ENCODE data around the gene RBM6.

RBM6 gene

GRCh38 chr3:50125541-50126286, 185.8 kb downstream of the RBM6 start:
- Histone ChIP-seq H3K9me2 (ENCODE audit: low read depth, low read length) (no peaks in the 10 kb centered on the region), H3K9me3 (ENCODE audit: low read length) (no peaks in the 10 kb centered on the region), H3K9ac (ENCODE audit: low read length) (no peak overlapping the region), H3K27ac (ENCODE audit: low read depth, low read length, poor library complexity, severe bottlenecking) (no peak overlapping the region), H3K36me3 (ENCODE audit: insufficient read depth, low read length) (peaks cover 15% of the 10 kb centered on the region; the same call in 1 of the 2 replicates), H2AFZ (ENCODE audit: low read length) (no peak overlapping the region), H3K79me2 (ENCODE audit: insufficient read depth, low read length) (no peaks in the 10 kb centered on the region), H3K4me1 (ENCODE audit: insufficient read depth, low read length, severe bottlenecking) (no peaks in the 10 kb centered on the region), H3K4me2 (ENCODE audit: low read length) (no peak overlapping the region), H4K20me1 (ENCODE audit: insufficient read depth, low read length) (no peaks in the 10 kb centered on the region), H3F3A (ENCODE audit: insufficient read depth, low read length) (no peaks in the 10 kb centered on the region), H3K27me3 (ENCODE audit: insufficient read depth, low read length) (no peaks in the 10 kb centered on the region; the same call in 1 of the 2 replicates), H3K4me3 (ENCODE audit: low read depth, low read length, poor library complexity, severe bottlenecking) (no peak overlapping the region)
- TF ChIP-seq CTCF (IDR thresholded peaks at IDR 0.05; ENCODE audit: low read length), result no peak
- no peak for TF ChIP-seq EZH2 (IDR thresholded peaks at IDR 0.05; ENCODE audit: borderline replicate concordance, low read length)

- H3K4me2 ChIP-seq (ENCODE audit: low read length), result no peak overlapping the region
- no peaks in the 10 kb centered on the region for H3K9me3 ChIP-seq (ENCODE audit: low read length)
- no peak overlapping the region for H3K27ac ChIP-seq (ENCODE audit: low read depth, low read length, poor library complexity, severe bottlenecking)
These were observed 186.6 kb downstream of the RBM6 start for GRCh38 chr3:50126287-50127211.

More at GRCh38 chr3:50126287-50127211, 186.6 kb downstream of the RBM6 start:
- Histone ChIP-seq H3K27me3 (ENCODE audit: insufficient read depth, low read length) (peaks cover 6% of the 10 kb centered on the region; the same call in 1 of the 2 replicates), H3K9me2 (ENCODE audit: low read depth, low read length) (no peaks in the 10 kb centered on the region), H2AFZ (ENCODE audit: low read length) (no peak overlapping the region), H3K4me3 (ENCODE audit: low read depth, low read length, poor library complexity, severe bottlenecking) (no peak overlapping the region), H3F3A (ENCODE audit: insufficient read depth, low read length) (no peaks in the 10 kb centered on the region), H3K4me1 (ENCODE audit: insufficient read depth, low read length, severe bottlenecking) (no peaks in the 10 kb centered on the region), H4K20me1 (ENCODE audit: insufficient read depth, low read length) (no peaks in the 10 kb centered on the region), H3K9ac (ENCODE audit: low read length) (no peak overlapping the region), H3K36me3 (ENCODE audit: insufficient read depth, low read length) (peaks cover 8% of the 10 kb centered on the region; the same call in 1 of the 2 replicates), H3K79me2 (ENCODE audit: insufficient read depth, low read length) (no peaks in the 10 kb centered on the region)
- TF ChIP-seq EZH2 (IDR thresholded peaks at IDR 0.05; ENCODE audit: borderline replicate concordance, low read length) (no peak), CTCF (IDR thresholded peaks at IDR 0.05; ENCODE audit: low read length) (no peak)

Measured in OCI-LY1 (cell line).